ENCODE measurements around the gene KANK4. TPM values are rescaled to one million over a fixed set of nuclear protein-coding genes. Genes with fewer than 3 reads are reported as not detected.

KANK4 gene
- total and polyA plus RNA-seq, 2 experiments from 2014 or later: 0.65 to 4.0 TPM

GRCh38 chr1:62280960-62281465 is 38.2 kb downstream of the KANK4 start:
- Histone ChIP-seq H3K27me3 (peaks cover 13% of the 10 kb centered on the region), H3K27ac (no peak overlapping the region), H3K9me3 (ENCODE audit: low read depth) (no peaks in the 10 kb centered on the region), H3K4me3 (no peak overlapping the region), H3K36me3 (no peaks in the 10 kb centered on the region), H3K4me1 (ENCODE audit: low read depth) (peaks cover 20% of the 10 kb centered on the region)
- no peak for DNase-seq (ENCODE audit: low read depth in 1 of 2, low spot score in 1 of 2)
- TF ChIP-seq CTCF (IDR thresholded peaks at IDR 0.05; ENCODE audit: low read depth, low read length): no peak

GRCh38 chr1:62280150-62280549 is 39.1 kb downstream of the KANK4 start:
- H3K4me1 ChIP-seq (ENCODE audit: low read depth): peaks cover 19% of the 10 kb centered on the region
- peaks cover 5% of the 10 kb centered on the region for H3K27me3 ChIP-seq
- peak overlapping the region; percentile 97 for H3K27ac ChIP-seq
- no peaks in the 10 kb centered on the region for H3K36me3 ChIP-seq
- TF ChIP-seq CTCF (IDR thresholded peaks at IDR 0.05; ENCODE audit: low read depth, low read length): no peak
- no peaks in the 10 kb centered on the region for H3K9me3 ChIP-seq (ENCODE audit: low read depth)
- H3K4me3 ChIP-seq: no peak overlapping the region
- no peak for DNase-seq (ENCODE audit: low read depth in 1 of 2, low spot score in 1 of 2)

- no peak overlapping the region for H3K4me3 ChIP-seq
- peaks cover 20% of the 10 kb centered on the region for H3K4me1 ChIP-seq (ENCODE audit: low read depth)
- no peaks in the 10 kb centered on the region for H3K9me3 ChIP-seq (ENCODE audit: low read depth)
- H3K27me3 ChIP-seq: no peaks in the 10 kb centered on the region
- H3K36me3 ChIP-seq: no peaks in the 10 kb centered on the region
- no peak for TF ChIP-seq CTCF (IDR thresholded peaks at IDR 0.05; ENCODE audit: low read depth, low read length)
- no peak overlapping the region for H3K27ac ChIP-seq
- DNase-seq (ENCODE audit: low read depth in 1 of 2, low spot score in 1 of 2): no peak
Observed at GRCh38 chr1:62276791-62277190, 42.4 kb downstream of the KANK4 start.

GRCh38 chr1:62274496-62275485 is 44.4 kb downstream of the KANK4 start:
- Histone ChIP-seq H3K27me3 (no peaks in the 10 kb centered on the region), H3K9me3 (ENCODE audit: low read depth) (no peaks in the 10 kb centered on the region), H3K4me1 (ENCODE audit: low read depth) (peaks cover 15% of the 10 kb centered on the region), H3K36me3 (no peaks in the 10 kb centered on the region), H3K4me3 (no peak overlapping the region), H3K27ac (no peak overlapping the region)
- DNase-seq (ENCODE audit: low read depth in 1 of 2, low spot score in 1 of 2): no peak
- TF ChIP-seq CTCF (IDR thresholded peaks at IDR 0.05; ENCODE audit: low read depth, low read length): no peak

GRCh38 chr1:62273953-62274352 is 45.3 kb downstream of the KANK4 start:
- H3K4me3 ChIP-seq: no peak overlapping the region

More at GRCh38 chr1:62273953-62274352, 45.3 kb downstream of the KANK4 start:
- Histone ChIP-seq H3K36me3 (no peaks in the 10 kb centered on the region), H3K9me3 (ENCODE audit: low read depth) (no peaks in the 10 kb centered on the region), H3K4me1 (ENCODE audit: low read depth) (peaks cover 10% of the 10 kb centered on the region), H3K27ac (no peak overlapping the region), H3K27me3 (no peaks in the 10 kb centered on the region)
- no peak for DNase-seq (ENCODE audit: low read depth in 1 of 2, low spot score in 1 of 2)
- TF ChIP-seq CTCF (IDR thresholded peaks at IDR 0.05; ENCODE audit: low read depth, low read length): no peak

Data from cardiac muscle cell (in vitro differentiated cells and primary cell).